T-helper 2 cell treated with Interferon-gamma antibody and Interleukin-4, amounts not matched to agents 5 μg/mL and 100 μg/mL, for 36 hours (primary cell): Measurements from ENCODE around the gene SNRPA1.

Experiments
- DNase-seq: peaks from one replicate; pipeline ENCODE4 v3.0.0; 2021; ENCODE audit warnings: low spot score
- H3K27ac Mint-ChIP-seq: one replicate; pipeline ENCODE4 v1.8.0; 2021; ENCODE audit warnings: mild to moderate bottlenecking, mixed read lengths
- H3K27me3 Mint-ChIP-seq: one replicate; pipeline ENCODE4 v1.8.0; 2021; ENCODE audit warnings: low read depth, mixed read lengths
- H3K36me3 Mint-ChIP-seq: one replicate; pipeline ENCODE4 v1.8.0; 2021; ENCODE audit warnings: low read depth, mixed read lengths
- H3K4me1 Mint-ChIP-seq: one replicate; pipeline ENCODE4 v1.8.0; 2021; ENCODE audit warnings: low read depth, mixed read lengths
- H3K4me3 Mint-ChIP-seq: one replicate; pipeline ENCODE4 v1.8.0; 2022; ENCODE audit warnings: mild to moderate bottlenecking, moderate library complexity, mixed read lengths
- H3K9me3 Mint-ChIP-seq: one replicate; pipeline ENCODE4 v1.8.0; 2021; ENCODE audit warnings: mixed read lengths

SNRPA1 gene

GRCh38 chr15:101269479-101270223 lies 25.4 kb downstream of the SNRPA1 start:
- Mint-ChIP-seq H3K27me3 (no peaks in the 10 kb centered on the region), H3K4me3 (no peak overlapping the region), H3K4me1 (peaks cover 2% of the 10 kb centered on the region), H3K27ac (no peak overlapping the region), H3K36me3 (peaks cover 48% of the 10 kb centered on the region), H3K9me3 (no peaks in the 10 kb centered on the region)
- DNase-seq, result no peak

GRCh38 chr15:101267320-101268104 lies 27.5 kb downstream of the SNRPA1 start:
- Mint-ChIP-seq H3K36me3 (peaks cover 28% of the 10 kb centered on the region), H3K27me3 (no peaks in the 10 kb centered on the region), H3K27ac (no peak overlapping the region), H3K9me3 (no peaks in the 10 kb centered on the region), H3K4me1 (no peaks in the 10 kb centered on the region), H3K4me3 (no peak overlapping the region)
- DNase-seq, result no peak

GRCh38 chr15:101266787-101267186 lies 28.3 kb downstream of the SNRPA1 start:
- H3K27me3 Mint-ChIP-seq, result no peaks in the 10 kb centered on the region
- no peak for DNase-seq
- H3K27ac Mint-ChIP-seq, result no peak overlapping the region

GRCh38 chr15:101266034-101266433 lies 29.0 kb downstream of the SNRPA1 start:
- no peak overlapping the region for H3K27ac Mint-ChIP-seq
- no peak for DNase-seq
- H3K4me3 Mint-ChIP-seq, result no peak overlapping the region
- peaks cover 18% of the 10 kb centered on the region for H3K36me3 Mint-ChIP-seq
- no peaks in the 10 kb centered on the region for H3K27me3 Mint-ChIP-seq
- H3K4me1 Mint-ChIP-seq, result no peaks in the 10 kb centered on the region
- H3K9me3 Mint-ChIP-seq, result no peaks in the 10 kb centered on the region

More at GRCh38 chr15:101266787-101267186, 28.3 kb downstream of the SNRPA1 start:
- Mint-ChIP-seq H3K4me1 (no peaks in the 10 kb centered on the region), H3K36me3 (peaks cover 23% of the 10 kb centered on the region), H3K4me3 (no peak overlapping the region), H3K9me3 (no peaks in the 10 kb centered on the region)

GRCh38 chr15:101264911-101265641 lies 30.0 kb downstream of the SNRPA1 start:
- Mint-ChIP-seq H3K27ac (no peak overlapping the region), H3K4me1 (no peaks in the 10 kb centered on the region), H3K9me3 (no peaks in the 10 kb centered on the region), H3K4me3 (no peak overlapping the region), H3K27me3 (peaks cover 3% of the 10 kb centered on the region), H3K36me3 (peaks cover 13% of the 10 kb centered on the region)
- DNase-seq, result no peak

- no peaks in the 10 kb centered on the region for H3K4me1 Mint-ChIP-seq
- DNase-seq, result no peak
Observed at GRCh38 chr15:101264011-101264410, 31.0 kb downstream of the SNRPA1 start.

GRCh38 chr15:101262551-101262950 lies 32.5 kb downstream of the SNRPA1 start:
- Mint-ChIP-seq H3K4me1 (peaks cover 1% of the 10 kb centered on the region), H3K4me3 (no peak overlapping the region), H3K27ac (no peak overlapping the region), H3K9me3 (no peaks in the 10 kb centered on the region), H3K36me3 (no peaks in the 10 kb centered on the region), H3K27me3 (peaks cover 16% of the 10 kb centered on the region)
- no peak for DNase-seq

More at GRCh38 chr15:101264011-101264410, 31.0 kb downstream of the SNRPA1 start:
- Mint-ChIP-seq H3K9me3 (no peaks in the 10 kb centered on the region), H3K27me3 (peaks cover 11% of the 10 kb centered on the region), H3K27ac (no peak overlapping the region), H3K36me3 (peaks cover 4% of the 10 kb centered on the region), H3K4me3 (no peak overlapping the region)

- Mint-ChIP-seq H3K4me3 (no peak overlapping the region), H3K27ac (no peak overlapping the region), H3K36me3 (no peaks in the 10 kb centered on the region), H3K4me1 (peaks cover 18% of the 10 kb centered on the region), H3K9me3 (no peaks in the 10 kb centered on the region), H3K27me3 (peaks cover 16% of the 10 kb centered on the region)
- no peak for DNase-seq
Observed at GRCh38 chr15:101258238-101259144, 36.6 kb downstream of the SNRPA1 start.

GRCh38 chr15:101256757-101257156 lies 38.3 kb downstream of the SNRPA1 start:
- no peak overlapping the region for H3K4me3 Mint-ChIP-seq
- H3K4me1 Mint-ChIP-seq, result peaks cover 28% of the 10 kb centered on the region
- H3K36me3 Mint-ChIP-seq, result no peaks in the 10 kb centered on the region
- no peaks in the 10 kb centered on the region for H3K9me3 Mint-ChIP-seq
- no peak overlapping the region for H3K27ac Mint-ChIP-seq
- peaks cover 16% of the 10 kb centered on the region for H3K27me3 Mint-ChIP-seq
- no peak for DNase-seq

GRCh38 chr15:101255615-101256241 lies 39.3 kb downstream of the SNRPA1 start:
- H3K9me3 Mint-ChIP-seq, result no peaks in the 10 kb centered on the region
- no peak overlapping the region for H3K4me3 Mint-ChIP-seq
- H3K4me1 Mint-ChIP-seq, result peaks cover 28% of the 10 kb centered on the region
- no peak overlapping the region for H3K27ac Mint-ChIP-seq
- H3K27me3 Mint-ChIP-seq, result peaks cover 16% of the 10 kb centered on the region
- H3K36me3 Mint-ChIP-seq, result peaks cover under 1% of the 10 kb centered on the region
- DNase-seq, result no peak

- no peak for DNase-seq
- Mint-ChIP-seq H3K27ac (no peak overlapping the region), H3K4me3 (no peak overlapping the region)
Observed at GRCh38 chr15:101255051-101255395, 40.0 kb downstream of the SNRPA1 start.

GRCh38 chr15:101254157-101255050 lies 40.6 kb downstream of the SNRPA1 start:
- H3K27me3 Mint-ChIP-seq, result peaks cover 10% of the 10 kb centered on the region
- H3K4me3 Mint-ChIP-seq, result no peak overlapping the region
- no peak for DNase-seq
- peaks cover 11% of the 10 kb centered on the region for H3K36me3 Mint-ChIP-seq
- H3K27ac Mint-ChIP-seq, result no peak overlapping the region
- no peaks in the 10 kb centered on the region for H3K9me3 Mint-ChIP-seq
- H3K4me1 Mint-ChIP-seq, result peaks cover 37% of the 10 kb centered on the region

More at GRCh38 chr15:101255051-101255395, 40.0 kb downstream of the SNRPA1 start:
- Mint-ChIP-seq H3K27me3 (peaks cover 13% of the 10 kb centered on the region), H3K4me1 (peaks cover 32% of the 10 kb centered on the region), H3K36me3 (peaks cover 6% of the 10 kb centered on the region), H3K9me3 (no peaks in the 10 kb centered on the region)
